Activated T-cell treated with anti-CD3 and anti-CD28 coated beads for 48 hours (primary cell): ENCODE data around the gene CEP72.
"Not testable (repeated sequence)": the region's sequence is repeated elsewhere in the genome, so short reads cannot be mapped to it uniquely, and the experiment has no call there.

ENCODE experiments used
- DNase-seq: peaks from one replicate; pipeline ENCODE4 v3.0.0-alpha.2; 2020; ENCODE audit warnings: low read depth

CEP72 gene

DNA sequence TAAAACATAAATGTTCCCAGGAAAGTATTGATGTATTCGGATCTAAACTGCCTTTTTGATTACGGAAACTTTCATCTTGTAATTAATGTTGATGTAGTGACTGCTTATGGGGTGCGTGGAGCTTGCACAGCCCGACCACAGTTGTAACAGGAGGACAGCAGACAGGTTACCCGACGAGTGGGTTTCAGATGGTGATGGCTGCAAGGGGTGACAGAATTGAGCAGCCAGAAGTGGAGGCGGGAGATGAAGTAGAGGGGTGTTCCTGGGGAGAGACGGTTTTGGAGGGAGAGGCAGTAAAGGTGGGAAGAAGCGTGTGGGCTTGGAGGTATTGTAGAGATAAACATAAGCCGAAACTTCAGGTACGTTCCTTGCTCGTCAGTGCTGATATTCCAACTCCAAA, 5.8 kb downstream of the CEP72 start:
- DNase-seq = no peak

- DNase-seq = no peak
Observed at GRCh38 chr5:618450-618849, 6.3 kb downstream of the CEP72 start.

DNA sequence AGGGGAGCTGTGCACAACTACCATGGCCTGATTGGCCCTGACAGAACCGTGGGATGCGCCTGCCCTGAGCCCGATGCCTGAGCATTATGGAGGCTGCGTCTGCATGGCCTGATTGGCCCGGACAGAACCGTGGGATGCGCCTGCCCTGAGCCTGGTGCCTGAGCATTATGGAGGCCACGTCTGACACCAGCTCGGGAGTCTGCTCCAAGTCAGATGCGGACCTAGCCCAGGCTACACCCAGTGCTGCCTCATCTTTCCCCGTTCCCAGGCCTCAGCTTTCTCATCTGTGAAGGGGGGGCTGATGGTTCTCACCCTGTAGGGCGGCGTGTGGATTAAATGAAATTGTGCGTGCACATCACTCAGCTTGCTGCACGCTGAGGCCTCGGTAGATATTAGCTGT, 7.3 kb downstream of the CEP72 start:
- DNase-seq = no peak

- DNase-seq = no peak
Observed at GRCh38 chr5:620152-620551, 8.0 kb downstream of the CEP72 start.

DNA sequence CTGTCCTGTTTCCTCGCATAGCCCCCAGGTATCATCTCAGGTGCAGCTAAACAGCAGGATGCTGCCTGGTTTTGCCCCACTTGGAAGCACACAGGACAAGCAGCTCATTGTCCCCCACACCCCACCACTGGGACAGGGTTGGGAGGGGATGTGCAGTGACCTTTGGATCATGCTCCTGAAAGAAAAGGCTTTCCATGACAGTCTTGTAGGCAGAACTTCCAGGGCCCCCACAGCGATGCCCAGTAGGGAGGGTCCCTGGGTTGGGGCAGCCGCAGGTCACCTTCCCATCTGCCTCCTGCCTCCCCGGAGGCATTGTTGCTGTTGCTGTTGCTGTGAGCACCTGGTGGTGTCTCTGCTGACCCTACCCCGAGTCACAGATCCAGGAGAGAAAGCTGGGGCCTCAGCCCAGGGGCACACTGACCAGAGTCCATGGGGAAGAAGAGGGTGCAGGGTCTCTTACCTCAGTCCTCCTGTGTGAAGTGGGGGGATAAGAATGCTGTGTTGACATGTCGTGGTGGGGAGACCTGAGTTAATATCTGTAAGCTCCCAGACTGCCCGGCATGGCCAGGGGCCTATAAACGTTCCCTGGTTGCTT, 8.5 kb downstream of the CEP72 start:
- no peak for DNase-seq

DNA sequence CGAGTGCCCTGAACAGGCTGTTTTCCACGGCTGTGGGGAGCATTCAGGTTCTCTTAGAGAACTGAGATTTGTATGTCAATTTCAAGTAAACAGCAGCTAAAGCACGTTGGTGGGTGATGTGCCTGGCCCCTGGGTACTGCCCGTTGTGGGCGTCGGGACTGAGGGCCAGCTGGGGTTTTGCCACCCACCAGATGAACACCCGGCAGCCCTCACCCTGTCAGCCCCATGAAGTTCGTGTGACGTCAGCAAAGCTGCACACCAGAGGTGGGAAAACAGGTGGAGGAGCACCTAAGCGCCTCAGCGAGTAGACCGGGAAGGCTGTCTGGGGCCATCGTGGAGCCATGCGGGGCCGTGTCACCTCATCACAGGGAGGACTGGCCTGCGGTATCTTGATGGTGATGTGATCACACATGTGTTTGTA, 9.2 kb downstream of the CEP72 start:
- DNase-seq = no peak

DNA sequence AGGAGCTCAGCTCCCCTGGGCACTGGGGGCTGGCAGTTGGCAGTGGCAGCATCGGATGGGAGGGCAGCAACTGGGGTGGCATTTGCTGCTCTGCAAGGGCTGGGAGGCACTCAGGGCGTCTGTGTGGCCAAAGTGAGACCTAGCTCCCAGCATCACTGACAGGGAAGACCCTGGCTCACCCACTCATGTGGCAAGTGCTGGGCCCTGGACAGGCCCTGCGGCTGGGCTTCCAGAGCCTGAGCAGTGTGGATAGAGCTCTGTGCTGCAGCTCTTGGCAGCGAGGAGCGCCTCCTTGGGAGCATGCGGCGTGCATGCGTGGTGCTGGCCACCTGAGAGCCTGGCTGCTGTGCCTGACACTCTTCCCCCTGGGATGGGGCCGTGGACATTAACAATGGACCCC, 10.2 kb downstream of the CEP72 start:
- DNase-seq = no peak

DNA sequence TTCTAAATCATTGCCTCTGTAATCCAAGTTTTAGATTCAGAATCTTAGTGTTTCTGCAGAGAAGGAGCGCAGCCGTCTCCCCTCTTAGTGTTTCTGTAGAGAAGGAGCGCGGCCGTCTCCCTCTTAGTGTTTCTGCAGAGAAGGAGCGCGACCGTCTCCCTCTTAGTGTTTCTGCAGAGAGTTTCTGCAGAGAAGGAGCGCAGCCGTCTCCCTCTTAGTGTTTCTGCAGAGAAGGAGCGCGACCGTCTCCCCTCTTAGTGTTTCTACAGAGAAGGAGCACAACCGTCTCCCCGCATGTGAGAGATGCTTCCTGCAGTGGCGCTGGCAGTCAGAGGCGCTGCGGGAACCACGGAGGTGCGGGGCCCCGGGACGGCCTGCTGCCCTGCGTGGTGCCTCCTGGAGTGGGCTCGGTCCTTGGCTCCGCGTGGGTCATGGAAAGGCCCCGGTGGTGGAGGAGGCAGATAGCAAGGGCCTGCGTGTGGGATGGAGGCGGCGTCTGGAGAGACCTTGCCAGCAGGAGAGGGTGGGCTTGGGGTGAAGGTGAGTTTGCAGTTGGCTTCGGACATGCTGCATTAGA, 10.9 kb downstream of the CEP72 start:
- DNase-seq = no peak

DNA sequence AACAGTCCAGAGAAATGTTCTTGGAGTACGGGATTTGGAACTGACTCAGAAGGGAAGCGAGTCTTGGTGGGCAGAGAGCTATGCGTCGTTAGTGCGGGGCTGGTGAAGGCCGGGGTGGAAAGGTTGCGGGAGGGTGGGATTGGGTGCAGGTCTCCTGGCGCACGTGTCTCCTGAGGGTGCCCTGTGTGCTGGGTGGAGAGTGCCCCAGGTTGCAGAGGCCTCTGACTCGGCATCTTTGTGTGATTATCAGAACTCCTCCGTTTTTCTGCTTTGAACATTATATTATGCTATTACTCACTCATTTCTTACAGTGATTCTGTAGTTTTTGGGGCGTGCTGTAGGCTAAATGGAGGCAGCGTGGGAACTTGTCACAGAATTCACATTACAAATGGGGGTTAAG, 11.4 kb downstream of the CEP72 start:
- no peak for DNase-seq

DNA sequence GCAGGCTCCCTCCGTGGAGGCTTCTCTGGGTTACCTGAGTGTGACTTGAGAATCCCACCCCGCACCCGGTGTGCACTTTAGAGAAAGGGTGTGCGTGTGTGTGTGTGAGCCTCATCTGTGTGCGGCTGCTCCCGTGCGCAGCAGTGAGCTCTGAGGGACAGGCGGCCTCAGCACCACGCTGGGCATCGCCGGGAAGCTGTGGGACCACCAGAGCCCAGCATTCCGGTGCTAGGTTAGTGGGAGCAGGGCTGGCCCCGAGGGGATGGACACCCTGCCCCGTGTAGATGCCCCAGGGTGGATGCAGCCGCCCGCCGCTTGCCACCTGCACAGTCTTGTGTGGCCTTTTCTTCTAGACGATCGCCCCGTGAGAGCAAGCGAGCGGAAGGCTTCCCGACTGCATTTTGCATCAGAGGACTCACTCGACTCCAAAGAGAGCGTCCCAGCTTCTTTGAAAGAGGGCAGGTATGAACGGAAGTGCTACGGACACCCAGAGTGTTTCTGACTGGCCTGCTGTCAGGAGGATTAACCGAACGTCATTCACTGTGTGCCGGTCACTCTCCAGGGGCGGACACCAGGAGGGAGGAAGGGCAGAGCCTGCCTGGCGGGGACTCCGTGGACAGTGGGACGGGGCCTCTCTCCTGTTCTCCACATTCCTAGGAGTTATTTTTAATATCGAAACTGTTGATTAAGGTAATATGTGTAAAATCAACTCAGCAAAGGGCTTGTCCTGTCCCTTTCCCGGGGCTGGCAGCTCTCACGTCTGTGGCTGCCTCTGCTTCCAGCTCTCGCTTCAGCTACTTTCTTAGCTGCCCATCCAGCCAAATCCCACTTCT, 12.2 kb downstream of the CEP72 start:
- DNase-seq = no peak

DNA sequence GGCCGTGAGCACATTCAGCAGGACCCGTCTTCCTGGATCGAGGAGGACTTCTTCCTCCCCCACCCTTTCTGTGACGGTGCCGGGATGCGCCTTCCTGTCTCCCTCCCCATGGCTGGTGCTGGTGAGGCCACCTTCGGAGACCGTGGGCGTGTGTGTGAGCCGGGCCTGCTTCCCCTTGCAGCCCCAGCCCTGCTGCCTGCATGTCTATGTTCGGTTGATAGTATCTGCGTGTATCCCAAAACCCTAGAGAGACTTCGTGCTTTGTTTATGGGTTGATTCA, 12.8 kb downstream of the CEP72 start:
- no peak for DNase-seq

DNA sequence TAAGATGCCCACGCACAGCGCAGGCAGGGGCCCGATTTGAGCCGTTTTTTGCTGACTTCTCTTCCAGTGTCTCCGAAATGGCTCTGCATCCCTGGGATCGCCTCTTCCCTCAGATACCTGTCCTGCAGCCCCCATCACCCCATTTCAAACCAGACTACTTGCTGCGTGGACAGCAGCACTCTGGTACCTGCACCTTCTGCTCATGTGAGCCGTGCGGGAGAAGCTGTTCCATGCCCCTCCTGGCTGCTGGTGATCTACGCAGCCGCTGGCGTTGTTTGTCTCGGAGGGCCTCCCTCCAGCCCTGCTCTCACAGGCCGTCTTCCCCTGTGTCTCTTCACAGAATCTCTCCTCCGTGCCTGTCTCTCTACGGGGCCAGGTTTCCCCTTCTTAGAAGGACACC, 13.4 kb downstream of the CEP72 start:
- DNase-seq = no peak

DNA sequence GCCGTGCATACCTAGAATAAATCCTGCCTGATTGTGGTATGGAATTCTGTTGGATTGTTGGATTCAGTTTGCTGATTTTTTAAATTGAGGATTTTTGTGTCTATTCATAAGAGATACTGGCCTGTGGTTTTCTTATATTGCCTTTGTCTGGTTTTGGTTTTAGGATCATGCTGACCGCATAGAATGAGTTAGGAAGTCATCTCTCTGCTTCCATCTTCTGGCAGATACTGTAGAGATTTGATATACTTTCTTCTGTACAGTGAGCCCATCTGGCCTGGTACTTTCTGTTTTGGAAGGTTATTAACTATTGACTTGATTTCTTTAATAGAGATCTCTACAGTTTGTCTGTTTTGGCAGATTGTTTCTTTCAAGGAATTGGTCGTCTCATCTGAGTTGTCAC, 14.7 kb downstream of the CEP72 start:
- DNase-seq = no peak

DNA sequence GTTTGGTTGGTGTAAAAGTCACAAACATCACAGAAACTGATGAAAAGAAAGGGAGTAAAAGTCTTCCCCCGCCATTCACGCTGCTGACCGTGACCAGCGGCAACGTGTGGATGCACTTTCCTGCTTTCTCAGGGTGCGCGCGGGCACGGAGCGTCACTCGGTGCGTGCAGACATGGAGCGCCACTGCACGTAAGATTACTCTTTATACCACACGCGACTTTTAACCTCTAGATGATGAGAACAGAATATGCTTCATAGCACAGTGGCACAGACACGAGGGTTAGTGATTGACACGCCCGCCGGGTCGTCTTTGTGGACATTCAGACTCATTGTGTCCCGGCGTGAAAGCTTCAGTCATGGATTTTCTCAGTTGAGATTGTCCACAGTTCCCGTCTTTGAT, 15.7 kb downstream of the CEP72 start:
- no peak for DNase-seq

- DNase-seq = not testable (repeated sequence)
Observed at GRCh38 chr5:628351-629205, 16.4 kb downstream of the CEP72 start.

DNA sequence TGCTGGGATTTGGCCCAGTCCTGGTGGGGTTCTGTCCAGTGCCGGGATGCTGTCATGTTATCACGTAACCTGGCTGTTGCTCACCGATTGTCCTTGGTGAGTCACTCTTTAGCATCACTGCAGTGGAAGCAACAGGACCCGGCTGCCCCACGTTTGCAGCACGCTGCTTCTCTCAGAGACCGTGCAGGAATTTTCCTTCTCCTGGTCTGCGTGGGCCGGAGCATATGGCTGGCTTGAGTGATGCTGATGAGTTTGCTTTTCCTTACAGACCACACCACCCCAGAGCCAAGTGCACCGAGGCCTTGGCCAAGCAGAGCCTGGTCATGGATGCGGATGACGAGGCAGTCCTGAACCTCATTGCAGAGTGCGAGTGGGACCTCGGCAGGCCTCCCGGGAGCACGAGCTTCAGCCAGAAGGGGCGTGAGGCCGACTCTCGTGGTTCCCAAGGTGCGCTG, 21.4 kb downstream of the CEP72 start:
- DNase-seq = no peak

GRCh38 chr5:634191-634590, 22.1 kb downstream of the CEP72 start:
- DNase-seq = no peak

DNA sequence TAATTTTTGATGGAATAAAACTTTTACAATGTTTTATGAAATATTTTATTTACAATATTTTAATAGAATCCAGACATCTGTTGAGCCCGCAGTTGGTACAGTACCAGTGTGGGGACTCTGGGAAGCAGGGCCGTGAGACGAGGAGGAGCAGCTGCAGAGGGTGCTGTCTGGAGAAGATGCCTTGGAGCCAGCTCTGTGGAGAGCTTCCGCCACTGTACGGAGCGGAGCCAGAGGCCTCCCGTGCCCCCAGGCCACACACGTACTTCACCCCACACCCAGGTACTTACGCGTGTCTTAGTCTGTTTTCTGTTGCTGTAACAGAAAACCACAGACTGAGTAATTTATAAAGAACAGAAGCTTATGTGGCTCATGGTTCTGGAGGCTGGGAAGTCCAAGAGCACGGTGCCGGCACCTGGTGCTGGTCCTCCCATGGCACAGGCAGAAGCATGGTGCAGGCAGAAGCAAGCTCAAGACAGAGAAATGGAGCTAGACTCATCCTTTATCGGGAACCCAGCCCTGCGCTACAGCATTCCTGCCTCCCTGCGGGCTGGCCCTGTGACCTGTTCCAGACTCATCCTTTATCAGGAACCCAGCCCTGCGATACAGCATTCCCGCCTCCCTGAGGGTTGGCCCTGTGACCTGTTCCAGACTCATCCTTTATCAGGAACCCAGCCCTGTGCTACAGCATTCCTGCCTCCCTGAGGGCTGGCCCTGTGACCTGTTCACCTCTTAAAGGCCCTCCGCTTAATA, 23.3 kb downstream of the CEP72 start:
- DNase-seq = no peak

- no peak for DNase-seq
Observed at GRCh38 chr5:636951-637350, 24.8 kb downstream of the CEP72 start.

DNA sequence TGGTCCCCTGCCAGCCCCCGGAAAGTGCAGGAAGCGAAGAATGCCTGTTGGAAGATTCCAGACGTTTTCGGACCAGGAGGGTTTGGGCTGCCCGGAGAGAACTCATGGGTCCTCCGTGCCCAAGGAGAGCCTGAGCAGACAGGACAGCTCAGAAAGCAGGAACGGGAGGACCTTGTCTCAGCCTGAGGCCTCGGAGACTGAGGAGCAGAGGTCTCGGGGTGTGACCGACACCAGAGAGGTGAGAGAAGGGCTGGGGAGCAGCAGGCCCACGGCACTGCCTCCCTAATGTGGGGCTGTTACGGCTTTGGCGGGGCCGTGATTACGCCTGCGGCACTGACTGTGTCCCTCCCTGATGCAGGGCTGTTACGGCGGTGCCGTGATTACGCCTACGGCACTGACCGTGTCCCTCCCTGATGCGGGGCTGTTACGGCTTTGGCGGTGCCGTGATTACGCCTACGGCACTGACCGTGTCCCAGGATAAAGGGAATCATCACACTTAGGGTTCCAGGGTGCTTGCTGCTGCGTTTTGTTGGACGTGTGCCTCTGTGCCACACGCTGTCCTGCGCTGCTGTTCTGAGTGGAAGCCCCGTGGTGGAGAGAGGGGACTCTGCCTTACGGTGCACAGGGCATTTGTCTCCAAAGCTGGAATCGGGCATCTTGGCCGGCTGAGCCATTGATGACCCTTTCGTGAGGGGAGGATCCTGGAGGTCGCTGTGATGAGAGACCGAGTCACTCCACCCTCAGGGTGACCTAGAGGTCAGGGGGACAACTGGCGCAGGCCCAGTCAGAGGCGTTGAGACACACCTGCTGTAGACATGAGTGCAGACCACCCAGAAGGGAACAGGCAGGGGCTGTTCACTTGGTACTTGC, 25.7 kb downstream of the CEP72 start:
- no peak for DNase-seq
